Thymus (tissue), 11 donors: Measurements from ENCODE around the gene SORCS3. TPM values are rescaled to one million over a fixed set of nuclear protein-coding genes. Genes with fewer than 3 reads are reported as not detected.

Experiments used
- DNase-seq, 9 donors: peaks; one replicate each; pipeline ENCODE4 v3.0.0-alpha.2; 2013; ENCODE audit warnings: low spot score in 9 of 9, low read depth in 6 of 9, missing footprints in 1 of 9
- H3K27ac ChIP-seq, 2 donors: one replicate each; pipeline ENCODE4 v1.5.1; 2013; ENCODE audit warnings: control low read depth in 1 of 2, low read depth in 1 of 2, low read length in 1 of 2, mild to moderate bottlenecking in 1 of 2, moderate library complexity in 1 of 2
- H3K27me3 ChIP-seq, 2 donors: one replicate each; pipeline ENCODE4 v1.5.1; 2013; ENCODE audit warnings: low read length in 1 of 2; ENCODE audit not compliant: control insufficient read depth in 2 of 2, insufficient read depth in 1 of 2
- H3K36me3 ChIP-seq, 2 donors: one replicate each; pipeline ENCODE4 v1.5.1; 2013; ENCODE audit warnings: low read length in 1 of 2, mild to moderate bottlenecking in 1 of 2, moderate library complexity in 1 of 2; ENCODE audit not compliant: control insufficient read depth in 2 of 2, insufficient read depth in 2 of 2
- H3K4me1 ChIP-seq, 2 donors: one replicate each; pipeline ENCODE4 v1.5.1; 2013; ENCODE audit warnings: low read length in 2 of 2; ENCODE audit not compliant: control insufficient read depth in 2 of 2, insufficient read depth in 2 of 2
- H3K4me3 ChIP-seq, 2 donors: one replicate each; pipeline ENCODE4 v1.5.1; 2013; ENCODE audit warnings: low read length in 2 of 2, control low read depth in 1 of 2, mild to moderate bottlenecking in 1 of 2
- H3K9me3 ChIP-seq, 2 donors: one replicate each; pipeline ENCODE4 v1.5.1; 2013; ENCODE audit warnings: low read length in 1 of 2, mild to moderate bottlenecking in 1 of 2; ENCODE audit not compliant: control insufficient read depth in 2 of 2, insufficient read depth in 1 of 2
- WGBS: extraction: QIAGEN DNeasy Blood & Tissue Kit; methylation state at CpG from one replicate; pipeline ENCODE4 v1.1.7; 2013; 5-methylcytosine and 5-hydroxymethylcytosine counted together
- polyA plus RNA-seq: library from polyadenylated mRNA; stranded (reverse); fragments of 200-250 nt; gene quantifications from one replicate; pipeline ENCODE4 v1.2.3, GENCODE V29; 2013
- total RNA-seq: library from RNA; stranded (reverse); fragments of 120-200 nt; gene quantifications from one replicate; pipeline ENCODE4 v1.2.4, GENCODE V29; 2013
- donor health status: healthy.

Gene SORCS3
- total and polyA plus RNA-seq, 2 donors: 0.05 TPM

GRCh38 chr10:104988686-104989085 is 347.6 kb downstream of the SORCS3 start:
- Histone ChIP-seq H3K4me1 (no peaks in the 10 kb centered on the region), H3K9me3 (no peaks in the 10 kb centered on the region), H3K27ac (no peak overlapping the region), H3K36me3 (no peaks in the 10 kb centered on the region), H3K4me3 (no peak overlapping the region), H3K27me3 (no peaks in the 10 kb centered on the region)
- WGBS: 85% methylated on average over 1 of the region's 1 CpG
- DNase-seq: no peak

DNA sequence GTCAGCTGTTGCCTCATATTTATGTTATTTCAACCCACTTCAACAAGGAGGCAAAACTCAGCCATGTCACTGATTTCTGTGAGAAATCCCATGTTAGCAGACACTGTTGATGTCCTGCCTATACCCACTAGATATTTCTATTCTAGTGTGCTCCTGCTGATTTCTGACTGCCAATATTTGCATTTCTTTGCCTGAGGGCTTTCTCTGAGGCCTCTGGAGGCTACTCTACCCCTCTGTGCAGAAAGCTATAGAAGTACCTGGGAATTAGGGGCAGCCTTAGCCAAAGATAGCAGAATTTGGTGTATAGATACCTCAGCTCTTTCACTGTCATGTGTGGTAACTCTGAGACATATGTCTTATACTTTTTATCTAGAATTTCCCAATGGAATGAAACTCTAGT is 348.8 kb downstream of the SORCS3 start:
- Histone ChIP-seq H3K27me3 (no peaks in the 10 kb centered on the region), H3K36me3 (no peaks in the 10 kb centered on the region), H3K27ac (no peak overlapping the region), H3K4me3 (no peak overlapping the region), H3K9me3 (no peaks in the 10 kb centered on the region), H3K4me1 (no peaks in the 10 kb centered on the region)
- no peak for DNase-seq

- DNase-seq: no peak
- WGBS: 78% methylated on average over 6 of the region's 6 CpGs
- Histone ChIP-seq H3K36me3 (no peaks in the 10 kb centered on the region), H3K9me3 (no peaks in the 10 kb centered on the region), H3K27me3 (no peaks in the 10 kb centered on the region), H3K4me3 (no peak overlapping the region), H3K4me1 (no peaks in the 10 kb centered on the region), H3K27ac (no peak overlapping the region)
These were observed 352.0 kb downstream of the SORCS3 start for GRCh38 chr10:104993085-104993484.

- WGBS: 97% methylated on average over 2 of the region's 2 CpGs
- H3K9me3 ChIP-seq: no peaks in the 10 kb centered on the region
- no peaks in the 10 kb centered on the region for H3K36me3 ChIP-seq
- no peak for DNase-seq
- H3K27ac ChIP-seq: no peak overlapping the region
- no peaks in the 10 kb centered on the region for H3K27me3 ChIP-seq
- no peaks in the 10 kb centered on the region for H3K4me1 ChIP-seq
- no peak overlapping the region for H3K4me3 ChIP-seq
These were observed 360.2 kb downstream of the SORCS3 start for GRCh38 chr10:105001269-105001668.

- Histone ChIP-seq H3K27me3 (no peaks in the 10 kb centered on the region), H3K9me3 (no peaks in the 10 kb centered on the region), H3K27ac (no peak overlapping the region), H3K36me3 (no peaks in the 10 kb centered on the region), H3K4me3 (no peak overlapping the region), H3K4me1 (no peaks in the 10 kb centered on the region)
- DNase-seq: no peak
- 95% methylated on average over 2 of the region's 2 CpGs for WGBS
These were observed 369.5 kb downstream of the SORCS3 start for GRCh38 chr10:105010411-105011121.

GRCh38 chr10:105017116-105017515 is 376.0 kb downstream of the SORCS3 start:
- no peaks in the 10 kb centered on the region for H3K36me3 ChIP-seq
- WGBS: 67% methylated on average over 2 of the region's 2 CpGs
- no peaks in the 10 kb centered on the region for H3K4me1 ChIP-seq
- H3K9me3 ChIP-seq: no peaks in the 10 kb centered on the region
- no peaks in the 10 kb centered on the region for H3K27me3 ChIP-seq
- no peak for DNase-seq
- no peak overlapping the region for H3K27ac ChIP-seq
- H3K4me3 ChIP-seq: no peak overlapping the region

DNA sequence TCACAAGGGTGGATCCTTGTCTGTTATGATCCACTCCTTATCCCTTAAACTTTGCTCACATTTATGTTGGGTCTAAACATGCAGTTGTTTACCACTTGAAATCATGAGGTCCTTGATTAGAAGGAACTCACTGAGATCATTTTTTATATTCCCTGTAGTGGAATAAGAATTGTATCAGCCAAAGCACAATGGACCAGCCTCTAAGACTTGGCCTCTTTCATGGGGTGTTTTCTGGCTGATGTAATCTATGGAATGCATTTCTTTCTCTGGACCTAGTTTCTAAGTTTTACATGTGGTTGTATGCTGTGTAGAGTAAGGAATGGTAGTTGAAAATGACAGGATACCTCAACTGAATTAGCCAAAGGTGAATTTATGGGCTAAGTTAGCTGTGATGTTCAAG is 376.6 kb downstream of the SORCS3 start:
- no peak overlapping the region for H3K27ac ChIP-seq
- no peaks in the 10 kb centered on the region for H3K9me3 ChIP-seq
- H3K4me3 ChIP-seq: no peak overlapping the region
- no peaks in the 10 kb centered on the region for H3K36me3 ChIP-seq
- H3K4me1 ChIP-seq: no peaks in the 10 kb centered on the region
- no peaks in the 10 kb centered on the region for H3K27me3 ChIP-seq
- no peak for DNase-seq

- Histone ChIP-seq H3K27me3 (no peaks in the 10 kb centered on the region), H3K4me1 (no peaks in the 10 kb centered on the region), H3K27ac (no peak overlapping the region), H3K36me3 (no peaks in the 10 kb centered on the region), H3K4me3 (no peak overlapping the region), H3K9me3 (no peaks in the 10 kb centered on the region)
- no peak for DNase-seq
- WGBS: 77% methylated on average over 6 of the region's 6 CpGs
These were observed 382.4 kb downstream of the SORCS3 start for GRCh38 chr10:105023211-105024111.

DNA sequence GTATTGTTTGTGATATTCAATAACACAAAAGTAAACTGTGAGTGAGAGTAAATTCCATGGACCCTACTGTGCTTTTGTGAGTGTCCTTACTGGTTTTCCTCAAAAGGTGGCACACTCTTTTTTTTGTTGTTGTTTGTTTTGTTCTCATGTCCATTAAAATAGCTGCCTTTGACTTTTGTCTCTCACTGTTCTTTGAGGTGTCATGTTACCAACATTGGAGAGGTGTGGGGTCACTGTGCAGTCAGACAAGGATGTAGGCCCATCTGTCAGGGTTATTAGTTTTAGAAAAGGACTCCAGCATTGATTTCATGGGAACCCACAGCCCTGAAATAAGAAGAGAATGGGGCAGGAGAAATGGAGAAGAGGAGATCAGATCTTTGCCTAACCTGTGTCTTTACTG is 383.1 kb downstream of the SORCS3 start:
- Histone ChIP-seq H3K4me3 (no peak overlapping the region), H3K9me3 (no peaks in the 10 kb centered on the region), H3K36me3 (no peaks in the 10 kb centered on the region), H3K4me1 (no peaks in the 10 kb centered on the region), H3K27me3 (no peaks in the 10 kb centered on the region), H3K27ac (no peak overlapping the region)
- no peak for DNase-seq
